Frontal cortex (tissue), 4 donors: ENCODE data around the gene PCNX2. TPM values are rescaled to one million over a fixed set of nuclear protein-coding genes. Genes with fewer than 3 reads are reported as not detected.

ENCODE experiments used
- DNase-seq, 2 donors: peaks; one replicate each; pipeline ENCODE4 v3.0.0; 2012; ENCODE audit warnings: low spot score in 2 of 2
- FAIRE-seq: peaks from 2 replicates; lab custom pipeline; 2012; peaks lifted over from hg19 to GRCh38; lab: Jason Lieb, UNC
- total RNA-seq: library from RNA; depleted of rRNA; stranded (reverse); fragments of >200 nt; gene quantifications from one replicate; pipeline ENCODE4 v1.2.3, GENCODE V29; 2014
- donor health status: control.
- donor health status: control.
- donor health status: control.

The PCNX2 gene
- total RNA-seq, 1 donor from 2014 or later: 228 TPM

- DNase-seq (no peak), FAIRE-seq (no peak)
These were observed 255.0 kb downstream of the PCNX2 start for GRCh38 chr1:233040494-233040893.

- no peak for DNase-seq
- no peak for FAIRE-seq
These were observed 256.9 kb downstream of the PCNX2 start for GRCh38 chr1:233038581-233038980.

GRCh38 chr1:233037843-233038242 lies 257.7 kb downstream of the PCNX2 start:
- FAIRE-seq: no peak
- no peak for DNase-seq

GRCh38 chr1:233034836-233035235 lies 260.7 kb downstream of the PCNX2 start:
- no peak for DNase-seq
- FAIRE-seq: no peak

- FAIRE-seq (no peak), DNase-seq (no peak)
These were observed 262.2 kb downstream of the PCNX2 start for GRCh38 chr1:233033361-233033760.

- DNase-seq (no peak), FAIRE-seq (no peak)
These were observed 262.6 kb downstream of the PCNX2 start for GRCh38 chr1:233032916-233033315.

- DNase-seq: no peak
- FAIRE-seq: no peak
These were observed 264.0 kb downstream of the PCNX2 start for GRCh38 chr1:233031521-233031920.

- FAIRE-seq: no peak
- no peak for DNase-seq
These were observed 268.5 kb downstream of the PCNX2 start for GRCh38 chr1:233027046-233027445.

GRCh38 chr1:233025567-233025966 lies 270.0 kb downstream of the PCNX2 start:
- FAIRE-seq: no peak
- no peak for DNase-seq

GRCh38 chr1:233025157-233025556 lies 270.4 kb downstream of the PCNX2 start:
- no peak for FAIRE-seq
- no peak for DNase-seq

- FAIRE-seq (no peak), DNase-seq (no peak)
These were observed 271.3 kb downstream of the PCNX2 start for GRCh38 chr1:233024199-233024598.

GRCh38 chr1:233022246-233022645 lies 273.3 kb downstream of the PCNX2 start:
- FAIRE-seq: no peak
- DNase-seq: no peak

GRCh38 chr1:233020426-233020825 lies 275.1 kb downstream of the PCNX2 start:
- FAIRE-seq (no peak), DNase-seq (no peak)

- no peak for DNase-seq
- no peak for FAIRE-seq
These were observed 275.7 kb downstream of the PCNX2 start for GRCh38 chr1:233019778-233020325.

GRCh38 chr1:233019083-233019482 lies 276.4 kb downstream of the PCNX2 start:
- DNase-seq: no peak
- FAIRE-seq: no peak

- no peak for FAIRE-seq
- DNase-seq: no peak
These were observed 278.7 kb downstream of the PCNX2 start for GRCh38 chr1:233016798-233017197.

- FAIRE-seq: no peak
- DNase-seq: no peak
These were observed 279.6 kb downstream of the PCNX2 start for GRCh38 chr1:233015965-233016364.

GRCh38 chr1:233012021-233012420 lies 283.5 kb downstream of the PCNX2 start:
- no peak for DNase-seq
- FAIRE-seq: no peak

GRCh38 chr1:233010146-233010545 lies 285.4 kb downstream of the PCNX2 start:
- FAIRE-seq (no peak), DNase-seq (no peak)

GRCh38 chr1:233006541-233006973 lies 289.0 kb downstream of the PCNX2 start:
- FAIRE-seq: no peak

GRCh38 chr1:233006108-233006507 lies 289.4 kb downstream of the PCNX2 start:
- DNase-seq (no peak), FAIRE-seq (no peak)

More at GRCh38 chr1:233006541-233006973, 289.0 kb downstream of the PCNX2 start:
- DNase-seq: no peak

GRCh38 chr1:233005703-233006102 lies 289.8 kb downstream of the PCNX2 start:
- FAIRE-seq: no peak
- DNase-seq: no peak
